Measurements from ENCODE around the gene PKP3. TPM values are rescaled to one million over a fixed set of nuclear protein-coding genes. Genes with fewer than 3 reads are reported as not detected.

Gene PKP3
- total and polyA plus RNA-seq, 2 donors (not counting 1 experiment from before 2014, with no cell fraction given): 0.78 TPM; not detected in 1

DNA sequence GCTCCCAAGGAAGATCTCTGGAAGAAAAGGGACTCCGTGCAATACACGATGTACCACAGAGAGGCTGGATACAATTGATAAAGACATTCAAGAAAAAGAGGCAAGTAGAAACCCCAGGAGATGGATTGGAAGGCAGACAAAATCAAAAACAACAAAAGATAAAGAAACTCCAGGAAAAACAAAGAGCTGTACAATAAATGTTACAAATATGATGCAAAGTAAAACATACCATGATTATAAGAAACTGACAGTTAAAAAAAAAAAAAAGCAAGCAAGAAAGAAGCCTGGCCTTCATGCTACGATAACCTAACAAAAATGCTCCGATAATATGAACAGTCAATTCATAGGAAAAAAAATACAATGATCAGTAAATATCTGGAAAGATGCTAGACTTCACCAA lies 31.3 kb downstream of the PKP3 start:
- no peak overlapping the region for H3K4me3 Mint-ChIP-seq
- H3K27me3 ChIP-seq (replicated peaks in 1 of 4; ENCODE audit: control extremely low read depth in 1 of 4, control insufficient read depth in 3 of 4, insufficient read depth in 4 of 4, low read length in 3 of 4): no peaks in the 10 kb centered on the region
- H2AFZ ChIP-seq (ENCODE audit: insufficient read depth, low read depth, low read length, poor library complexity, severe bottlenecking): no peak overlapping the region
- intact Hi-C loops (cut with micrococcal nuclease): no loop called here
- H3K79me2 ChIP-seq (ENCODE audit: control insufficient read depth, insufficient read depth, low read length): no peaks in the 10 kb centered on the region
- no peak overlapping the region for H3K4me2 ChIP-seq (replicated peaks; ENCODE audit: low read depth, low read length, poor library complexity, severe bottlenecking)
- no peaks in the 10 kb centered on the region for H3K4me1 Mint-ChIP-seq
- 67% methylated on average over 2 of the region's 4 CpGs for WGBS (ENCODE audit: insufficient coverage)
- H3K36me3 ChIP-seq (replicated peaks in 1 of 2; ENCODE audit: control extremely low read depth in 1 of 2, control insufficient read depth in 1 of 2, extremely low read depth in 1 of 2, insufficient read depth in 2 of 2, low read length in 1 of 2): no peaks in the 10 kb centered on the region
- H3K9ac ChIP-seq (ENCODE audit: low read length): no peak overlapping the region
- H3K27me3 Mint-ChIP-seq: no peaks in the 10 kb centered on the region
- ChIA-PET POLR2A (no interaction called here), CTCF (no interaction called here)
- H4K20me1 ChIP-seq (ENCODE audit: control insufficient read depth, insufficient read depth, low read length, poor library complexity, severe bottlenecking): no peaks in the 10 kb centered on the region
- H3K27ac ChIP-seq (ENCODE audit: low read length in 2 of 2): no peak overlapping the region
- H3K27ac Mint-ChIP-seq: no peak overlapping the region
- DNase-seq: no peak
- H3K9me3 ChIP-seq (ENCODE audit: control extremely low read depth in 1 of 3, control insufficient read depth in 2 of 3, insufficient read depth in 1 of 3, low read length in 2 of 3): peaks cover 0 to 9% (median 0%) of the 10 kb centered on the region in 3 donors
- no peak overlapping the region for H3K4me3 ChIP-seq (ENCODE audit: control extremely low read depth in 1 of 5, extremely low read depth in 1 of 5, insufficient read depth in 1 of 5, low read depth in 2 of 5, low read length in 4 of 5)
- TF ChIP-seq, protein P1, sequence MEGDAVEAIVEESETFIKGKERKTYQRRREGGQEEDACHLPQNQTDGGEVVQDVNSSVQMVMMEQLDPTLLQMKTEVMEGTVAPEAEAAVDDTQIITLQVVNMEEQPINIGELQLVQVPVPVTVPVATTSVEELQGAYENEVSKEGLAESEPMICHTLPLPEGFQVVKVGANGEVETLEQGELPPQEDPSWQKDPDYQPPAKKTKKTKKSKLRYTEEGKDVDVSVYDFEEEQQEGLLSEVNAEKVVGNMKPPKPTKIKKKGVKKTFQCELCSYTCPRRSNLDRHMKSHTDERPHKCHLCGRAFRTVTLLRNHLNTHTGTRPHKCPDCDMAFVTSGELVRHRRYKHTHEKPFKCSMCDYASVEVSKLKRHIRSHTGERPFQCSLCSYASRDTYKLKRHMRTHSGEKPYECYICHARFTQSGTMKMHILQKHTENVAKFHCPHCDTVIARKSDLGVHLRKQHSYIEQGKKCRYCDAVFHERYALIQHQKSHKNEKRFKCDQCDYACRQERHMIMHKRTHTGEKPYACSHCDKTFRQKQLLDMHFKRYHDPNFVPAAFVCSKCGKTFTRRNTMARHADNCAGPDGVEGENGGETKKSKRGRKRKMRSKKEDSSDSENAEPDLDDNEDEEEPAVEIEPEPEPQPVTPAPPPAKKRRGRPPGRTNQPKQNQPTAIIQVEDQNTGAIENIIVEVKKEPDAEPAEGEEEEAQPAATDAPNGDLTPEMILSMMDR (IDR thresholded peaks at IDR 0.05): no peak
- TF ChIP-seq EZH2 (IDR thresholded peaks at IDR 0.05; ENCODE audit: borderline replicate concordance, insufficient read depth, low read depth, low read length, poor library complexity, severe bottlenecking): no peak
- H3K9me3 Mint-ChIP-seq (ENCODE audit: insufficient read depth): no peaks in the 10 kb centered on the region
- H3K4me1 ChIP-seq (ENCODE audit: control insufficient read depth in 2 of 2, insufficient read depth in 2 of 2, low read length in 2 of 2): no peaks in the 10 kb centered on the region
- no peak for ATAC-seq (ENCODE audit: low read depth)

DNA sequence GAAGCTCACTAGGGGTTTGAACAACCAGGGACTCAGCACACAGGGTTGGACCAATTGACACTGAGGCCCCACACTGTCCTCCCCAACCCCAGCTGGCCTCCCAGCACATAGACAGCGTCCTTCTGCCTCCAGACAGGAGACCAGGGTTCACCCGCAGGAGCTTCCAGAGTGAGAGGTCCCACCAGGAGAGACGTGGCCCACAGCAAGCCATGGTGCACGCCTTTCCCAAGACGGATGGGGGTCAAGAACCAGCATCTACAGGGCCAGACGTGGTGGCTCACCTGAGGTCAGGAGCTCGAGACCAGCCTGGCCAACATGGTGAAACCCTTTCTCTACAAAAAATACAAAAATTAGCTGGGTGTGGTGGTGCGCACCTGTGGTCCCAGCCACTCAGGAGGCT lies 32.8 kb downstream of the PKP3 start:
- POLR2A ChIA-PET: no interaction called here

More for the DNA sequence above, 32.8 kb downstream of the PKP3 start:
- intact Hi-C loops (cut with micrococcal nuclease): no loop called here
- Mint-ChIP-seq H3K4me3 (no peak overlapping the region), H3K9me3 (ENCODE audit: insufficient read depth) (no peaks in the 10 kb centered on the region), H3K27ac (no peak overlapping the region), H3K27me3 (no peaks in the 10 kb centered on the region), H3K4me1 (no peaks in the 10 kb centered on the region)
- Histone ChIP-seq H3K9ac (ENCODE audit: low read length) (no peak overlapping the region), H3K36me3 (replicated peaks in 1 of 2; ENCODE audit: control extremely low read depth in 1 of 2, control insufficient read depth in 1 of 2, extremely low read depth in 1 of 2, insufficient read depth in 2 of 2, low read length in 1 of 2) (no peaks in the 10 kb centered on the region), H3K9me3 (ENCODE audit: control extremely low read depth in 1 of 3, control insufficient read depth in 2 of 3, insufficient read depth in 1 of 3, low read length in 2 of 3) (peaks cover 0 to 9% (median 0%) of the 10 kb centered on the region in 3 donors), H3K4me2 (replicated peaks; ENCODE audit: low read depth, low read length, poor library complexity, severe bottlenecking) (no peak overlapping the region), H3K27me3 (replicated peaks in 1 of 4; ENCODE audit: control extremely low read depth in 1 of 4, control insufficient read depth in 3 of 4, insufficient read depth in 4 of 4, low read length in 3 of 4) (no peaks in the 10 kb centered on the region), H3K4me3 (ENCODE audit: control extremely low read depth in 1 of 5, extremely low read depth in 1 of 5, insufficient read depth in 1 of 5, low read depth in 2 of 5, low read length in 4 of 5) (no peak overlapping the region), H3K4me1 (ENCODE audit: control insufficient read depth in 2 of 2, insufficient read depth in 2 of 2, low read length in 2 of 2) (no peaks in the 10 kb centered on the region), H3K79me2 (ENCODE audit: control insufficient read depth, insufficient read depth, low read length) (no peaks in the 10 kb centered on the region), H3K27ac (ENCODE audit: low read length in 2 of 2) (no peak overlapping the region), H2AFZ (ENCODE audit: insufficient read depth, low read depth, low read length, poor library complexity, severe bottlenecking) (no peak overlapping the region), H4K20me1 (ENCODE audit: control insufficient read depth, insufficient read depth, low read length, poor library complexity, severe bottlenecking) (no peaks in the 10 kb centered on the region)
- 96% methylated on average over 8 of the region's 8 CpGs for WGBS (ENCODE audit: insufficient coverage)
- TF ChIP-seq, protein P1 (IDR thresholded peaks at IDR 0.05): no peak
- TF ChIP-seq EZH2 (IDR thresholded peaks at IDR 0.05; ENCODE audit: borderline replicate concordance, insufficient read depth, low read depth, low read length, poor library complexity, severe bottlenecking): no peak
- CTCF ChIA-PET: no interaction called here
- DNase-seq (no peak), ATAC-seq (ENCODE audit: low read depth) (no peak)
